ENCODE results near the gene MROH9.
"Not testable (repeated sequence)": the region's sequence is repeated elsewhere in the genome, so short reads cannot be mapped to it uniquely, and the experiment has no call there.

MROH9 gene

GRCh38 chr1:170917373-170917772, 18.0 kb upstream of the MROH9 start:
- no peaks in the 10 kb centered on the region for H3K36me3 ChIP-seq (ENCODE audit: control insufficient read depth in 2 of 2, insufficient read depth in 1 of 2, low read length in 2 of 2)
- POLR2A ChIA-PET, result no interaction called here
- H3K4me3 ChIP-seq (ENCODE audit: low read depth, low read length), result no peak overlapping the region
- TF ChIP-seq REST (tag by site-specific recombination; IDR thresholded peaks at IDR 0.05) (no peak), ZNF513 (tag by site-specific recombination; IDR thresholded peaks at IDR 0.05) (no peak), FEZF1 (tag by site-specific recombination; IDR thresholded peaks at IDR 0.05) (no peak), ZBTB11 (tag by site-specific recombination; conservative IDR thresholded peaks at IDR 0.05; ENCODE audit: low read depth) (no peak), KLF9 (tag by site-specific recombination; IDR thresholded peaks at IDR 0.05; ENCODE audit: low read depth) (no peak), GLI2 (tag by site-specific recombination; IDR thresholded peaks at IDR 0.05; ENCODE audit: borderline replicate concordance, low read depth) (no peak), ZNF654 (tag by site-specific recombination; IDR thresholded peaks at IDR 0.05; ENCODE audit: low read depth) (no peak)
- no peaks in the 10 kb centered on the region for H3K4me1 ChIP-seq (ENCODE audit: control insufficient read depth, insufficient read depth, low read length)
- no peaks in the 10 kb centered on the region; the same call in 1 of the 2 replicates for H3K9me3 ChIP-seq (ENCODE audit: control insufficient read depth, insufficient read depth, low read depth, low read length)
- H3K27ac ChIP-seq (ENCODE audit: extremely low read depth, low read depth, low read length), result no peak overlapping the region
- CTCF ChIA-PET, result no interaction called here

- H3K4me1 ChIP-seq (ENCODE audit: control insufficient read depth, insufficient read depth, low read length); H3K36me3 ChIP-seq (ENCODE audit: control insufficient read depth in 2 of 2, insufficient read depth in 1 of 2, low read length in 2 of 2); POLR2A ChIA-PET; H3K27ac ChIP-seq (ENCODE audit: extremely low read depth, low read depth, low read length); H3K9me3 ChIP-seq (ENCODE audit: control insufficient read depth, insufficient read depth, low read depth, low read length); H3K4me3 ChIP-seq (ENCODE audit: low read depth, low read length): not testable (repeated sequence)
- CTCF ChIA-PET, result interaction anchor here (1.1 kb wide), 1 partner anchor 42 kb away, joined by 4 read pairs; no protein-coding TSS in a partner anchor
Observed at GRCh38 chr1:170924656-170925055, 10.7 kb upstream of the MROH9 start.

GRCh38 chr1:170927955-170928840, 7.1 kb upstream of the MROH9 start:
- H3K27ac ChIP-seq (ENCODE audit: extremely low read depth, low read depth, low read length), result no peak overlapping the region
- no peak for TF ChIP-seq WT1 (tag by site-specific recombination; IDR thresholded peaks at IDR 0.05)
- TF ChIP-seq ZNF654 (tag by site-specific recombination; IDR thresholded peaks at IDR 0.05; ENCODE audit: low read depth), result peak; percentile 24; the same call in 1 of the 2 replicates
- TF ChIP-seq ZBTB1 (tag by site-specific recombination; IDR thresholded peaks at IDR 0.05), result no peak
- ChIA-PET POLR2A (no interaction called here), CTCF (interaction anchor here (0.5 to 1.6 kb wide), 9 partner anchors 13 to 1381 kb away, joined by 3 to 4 read pairs (median 4); no protein-coding TSS in a partner anchor)
- H3K4me3 ChIP-seq (ENCODE audit: low read depth, low read length), result no peak overlapping the region
- H3K9me3 ChIP-seq (ENCODE audit: control insufficient read depth, insufficient read depth, low read depth, low read length), result no peaks in the 10 kb centered on the region
- H3K4me1 ChIP-seq (ENCODE audit: control insufficient read depth, insufficient read depth, low read length), result no peaks in the 10 kb centered on the region
- no peaks in the 10 kb centered on the region for H3K36me3 ChIP-seq (ENCODE audit: control insufficient read depth in 2 of 2, insufficient read depth in 1 of 2, low read length in 2 of 2)

Measured in HEK293 (cell line).